Panc1 (cell line): ENCODE measurements around the gene TRIL.

Experiments
- POLR2AphosphoS5 ChIP-seq: IDR thresholded peaks from 2 replicates; pipeline ENCODE4 v1.6.1; 2012; ENCODE audit warnings: mild to moderate bottlenecking, low read depth, low read length, moderate library complexity
- SIN3A ChIP-seq: IDR thresholded peaks from 2 replicates; pipeline ENCODE4 v1.6.1; 2012; ENCODE audit warnings: low read depth, mild to moderate bottlenecking, low read length, moderate library complexity, borderline replicate concordance; ENCODE audit not compliant: insufficient read depth
- TCF7L2 ChIP-seq: IDR thresholded peaks from 2 replicates; pipeline ENCODE4 v1.6.1; 2011; ENCODE audit warnings: mild to moderate bottlenecking, low read depth, low read length, inconsistent platforms
- TF ChIP-seq, protein P1 (sequence below): fragments of 450-650 bp; IDR thresholded peaks from 2 replicates; pipeline ENCODE4 v1.5.1; 2017; ENCODE audit warnings: mild to moderate bottlenecking

DNA sequence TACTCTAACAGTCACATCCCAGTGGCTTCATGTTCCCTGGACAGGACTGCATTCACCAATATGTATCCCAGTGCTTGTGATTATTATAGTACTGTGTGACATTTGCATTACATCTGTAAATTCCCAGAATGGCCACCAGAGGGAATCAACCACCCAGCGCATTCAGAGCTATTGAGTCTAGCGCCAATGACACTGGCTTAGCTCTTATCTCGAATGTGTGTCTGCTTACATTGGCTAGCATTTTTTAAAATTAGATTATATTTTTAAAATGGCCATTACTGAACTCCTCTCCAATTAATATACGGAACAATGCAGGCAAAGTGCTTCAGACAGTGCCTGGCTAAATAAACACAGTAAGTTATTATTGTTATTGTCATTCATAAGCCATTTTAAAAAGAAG lies 36.3 kb downstream of the TRIL start:
- TF ChIP-seq, protein P1, sequence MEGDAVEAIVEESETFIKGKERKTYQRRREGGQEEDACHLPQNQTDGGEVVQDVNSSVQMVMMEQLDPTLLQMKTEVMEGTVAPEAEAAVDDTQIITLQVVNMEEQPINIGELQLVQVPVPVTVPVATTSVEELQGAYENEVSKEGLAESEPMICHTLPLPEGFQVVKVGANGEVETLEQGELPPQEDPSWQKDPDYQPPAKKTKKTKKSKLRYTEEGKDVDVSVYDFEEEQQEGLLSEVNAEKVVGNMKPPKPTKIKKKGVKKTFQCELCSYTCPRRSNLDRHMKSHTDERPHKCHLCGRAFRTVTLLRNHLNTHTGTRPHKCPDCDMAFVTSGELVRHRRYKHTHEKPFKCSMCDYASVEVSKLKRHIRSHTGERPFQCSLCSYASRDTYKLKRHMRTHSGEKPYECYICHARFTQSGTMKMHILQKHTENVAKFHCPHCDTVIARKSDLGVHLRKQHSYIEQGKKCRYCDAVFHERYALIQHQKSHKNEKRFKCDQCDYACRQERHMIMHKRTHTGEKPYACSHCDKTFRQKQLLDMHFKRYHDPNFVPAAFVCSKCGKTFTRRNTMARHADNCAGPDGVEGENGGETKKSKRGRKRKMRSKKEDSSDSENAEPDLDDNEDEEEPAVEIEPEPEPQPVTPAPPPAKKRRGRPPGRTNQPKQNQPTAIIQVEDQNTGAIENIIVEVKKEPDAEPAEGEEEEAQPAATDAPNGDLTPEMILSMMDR = peak; percentile 89
- TF ChIP-seq TCF7L2 = no peak
- no peak for TF ChIP-seq SIN3A
- no peak for TF ChIP-seq POLR2AphosphoS5
